ENCODE data around the gene TXNRD1.
A peak's percentile ranks its signal among the peaks of the same experiment; 100 is the strongest.

Gene TXNRD1

DNA sequence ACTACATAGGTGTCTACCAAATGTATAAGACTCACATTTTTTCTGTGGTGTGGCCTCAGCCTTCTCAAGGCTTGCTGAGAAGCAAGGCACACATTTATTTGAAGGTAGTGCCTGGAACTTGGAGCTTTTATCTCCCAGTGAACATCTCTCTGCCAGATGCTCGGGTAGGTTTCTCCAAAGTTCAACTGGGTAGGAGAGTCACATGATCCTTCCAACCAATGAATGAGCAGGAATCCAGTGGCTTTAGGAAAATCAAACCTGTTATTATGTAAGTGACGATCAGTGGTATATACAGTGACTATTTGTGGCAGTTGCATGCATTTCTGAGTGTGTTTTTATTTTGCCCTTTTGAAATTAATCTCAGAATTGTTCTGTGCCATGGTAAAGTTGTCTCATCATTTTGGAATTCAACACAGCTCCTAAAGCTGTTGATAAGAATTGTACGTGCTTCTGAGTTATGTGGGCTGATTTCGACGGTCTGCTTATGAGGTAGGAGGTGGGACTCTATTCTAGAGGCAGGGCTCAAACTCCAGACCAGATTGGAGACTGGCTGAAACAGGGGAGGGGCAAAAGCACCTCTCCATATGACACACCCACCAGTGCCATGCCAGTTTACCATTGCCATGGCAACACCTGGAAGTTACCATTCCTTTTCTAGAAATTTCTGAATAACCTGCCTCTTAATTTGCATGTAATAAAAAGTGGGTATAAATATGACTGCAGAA lies 145.6 kb downstream of the TXNRD1 start:
- DNase-seq (ENCODE audit: low read depth in 2 of 2) = peak; percentile 37 to 86
- H3K4me3 ChIP-seq (replicated peaks in 1 of 2; ENCODE audit: low read depth in 2 of 2, low read length in 2 of 2) = no peak overlapping the region
- TF ChIP-seq, protein P1, sequence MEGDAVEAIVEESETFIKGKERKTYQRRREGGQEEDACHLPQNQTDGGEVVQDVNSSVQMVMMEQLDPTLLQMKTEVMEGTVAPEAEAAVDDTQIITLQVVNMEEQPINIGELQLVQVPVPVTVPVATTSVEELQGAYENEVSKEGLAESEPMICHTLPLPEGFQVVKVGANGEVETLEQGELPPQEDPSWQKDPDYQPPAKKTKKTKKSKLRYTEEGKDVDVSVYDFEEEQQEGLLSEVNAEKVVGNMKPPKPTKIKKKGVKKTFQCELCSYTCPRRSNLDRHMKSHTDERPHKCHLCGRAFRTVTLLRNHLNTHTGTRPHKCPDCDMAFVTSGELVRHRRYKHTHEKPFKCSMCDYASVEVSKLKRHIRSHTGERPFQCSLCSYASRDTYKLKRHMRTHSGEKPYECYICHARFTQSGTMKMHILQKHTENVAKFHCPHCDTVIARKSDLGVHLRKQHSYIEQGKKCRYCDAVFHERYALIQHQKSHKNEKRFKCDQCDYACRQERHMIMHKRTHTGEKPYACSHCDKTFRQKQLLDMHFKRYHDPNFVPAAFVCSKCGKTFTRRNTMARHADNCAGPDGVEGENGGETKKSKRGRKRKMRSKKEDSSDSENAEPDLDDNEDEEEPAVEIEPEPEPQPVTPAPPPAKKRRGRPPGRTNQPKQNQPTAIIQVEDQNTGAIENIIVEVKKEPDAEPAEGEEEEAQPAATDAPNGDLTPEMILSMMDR (IDR thresholded peaks at IDR 0.05; ENCODE audit: low read depth, low read length) = no peak

DNA sequence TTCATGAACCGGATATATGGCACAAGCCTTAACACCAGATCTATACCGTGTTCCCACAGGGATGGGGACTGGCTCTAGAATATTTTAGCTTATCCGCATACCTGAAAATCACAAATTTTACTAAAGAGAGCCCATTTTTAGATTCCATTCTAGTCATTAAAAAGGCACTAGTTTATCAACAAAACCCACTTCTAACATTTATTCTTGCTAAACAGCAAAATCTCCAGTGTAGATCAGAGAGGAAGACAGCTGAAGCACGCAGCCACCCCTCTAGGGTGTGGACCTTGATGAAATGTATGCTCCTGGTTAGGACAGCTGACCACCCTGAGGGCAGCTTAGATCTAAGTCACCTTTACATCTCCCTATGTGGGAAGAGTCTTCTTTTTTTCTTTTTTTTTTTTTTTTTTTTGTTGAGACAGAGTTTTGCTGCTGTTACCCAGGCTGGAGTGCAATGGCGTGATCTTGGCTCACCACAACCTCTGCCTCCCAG lies 150.4 kb downstream of the TXNRD1 start:
- DNase-seq (ENCODE audit: low read depth in 2 of 2) = no peak
- TF ChIP-seq, protein P1 (IDR thresholded peaks at IDR 0.05; ENCODE audit: low read depth, low read length) = no peak
- no peak overlapping the region for H3K4me3 ChIP-seq (replicated peaks in 1 of 2; ENCODE audit: low read depth in 2 of 2, low read length in 2 of 2)

DNA sequence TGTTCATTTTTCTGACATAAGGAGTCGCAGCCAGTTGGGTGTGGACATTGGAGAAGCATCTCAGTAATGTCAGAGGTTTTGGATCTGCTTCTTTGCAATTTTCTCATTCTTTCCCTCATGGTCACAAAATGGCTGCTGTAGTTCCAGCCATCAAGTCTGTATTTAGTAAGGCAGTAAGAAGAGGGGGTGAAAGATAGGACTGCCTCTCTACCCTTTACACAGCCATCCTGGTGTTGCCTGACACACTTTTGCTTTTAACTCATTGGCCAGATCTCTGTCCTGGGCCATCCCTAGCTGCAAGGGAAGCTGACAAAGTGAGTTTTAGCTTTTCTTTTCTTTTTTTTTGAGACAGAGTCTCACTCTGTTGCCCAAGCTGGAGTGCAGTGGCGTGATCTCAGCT lies 154.1 kb downstream of the TXNRD1 start:
- TF ChIP-seq, protein P1 (IDR thresholded peaks at IDR 0.05; ENCODE audit: low read depth, low read length) = no peak
- no peak for DNase-seq (ENCODE audit: low read depth in 2 of 2)
- no peak overlapping the region for H3K4me3 ChIP-seq (replicated peaks in 1 of 2; ENCODE audit: low read depth in 2 of 2, low read length in 2 of 2)

DNA sequence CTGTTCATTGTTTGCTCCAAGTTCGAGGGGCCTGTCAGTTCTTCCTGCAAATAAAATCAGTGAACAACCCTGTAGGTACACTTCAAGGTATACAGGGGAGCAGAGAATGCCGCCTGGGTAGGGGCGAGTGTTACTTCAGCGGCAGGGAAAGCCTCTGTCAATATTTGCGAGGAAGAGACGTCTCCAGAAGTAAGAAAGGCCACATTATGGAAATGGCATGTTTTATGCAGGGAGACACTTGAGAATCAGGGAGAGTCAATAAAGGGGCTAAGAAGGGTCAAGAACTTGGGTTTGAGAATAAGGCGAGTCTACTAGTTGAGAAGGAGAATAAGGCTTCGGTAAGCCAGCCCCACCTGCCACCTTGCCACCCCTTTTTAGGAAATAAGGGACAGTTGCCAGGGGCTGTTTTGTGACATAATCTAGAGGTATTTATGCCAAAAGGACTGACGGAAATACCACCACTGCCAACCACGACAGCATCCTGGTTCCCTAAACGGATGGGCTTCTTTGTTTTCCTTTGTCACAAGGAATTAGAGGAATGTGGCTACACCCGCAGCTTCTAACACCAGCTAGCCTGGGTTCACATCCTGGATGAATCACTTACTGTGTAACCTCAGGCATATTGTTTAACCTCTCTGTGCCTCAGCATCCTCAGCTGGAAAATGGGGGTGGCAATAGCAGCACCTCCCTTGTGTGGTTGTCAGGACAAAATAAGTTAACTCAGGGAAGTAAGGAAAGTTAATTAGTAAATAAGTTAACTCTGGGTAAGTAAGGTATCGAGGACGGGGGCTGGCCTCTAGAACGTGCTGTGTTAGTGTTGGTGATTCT lies 155.7 kb downstream of the TXNRD1 start:
- H3K4me3 ChIP-seq (replicated peaks in 1 of 2; ENCODE audit: low read depth in 2 of 2, low read length in 2 of 2) = no peak overlapping the region
- peak; percentile 58 to 82 for DNase-seq (ENCODE audit: low read depth in 2 of 2)

DNA sequence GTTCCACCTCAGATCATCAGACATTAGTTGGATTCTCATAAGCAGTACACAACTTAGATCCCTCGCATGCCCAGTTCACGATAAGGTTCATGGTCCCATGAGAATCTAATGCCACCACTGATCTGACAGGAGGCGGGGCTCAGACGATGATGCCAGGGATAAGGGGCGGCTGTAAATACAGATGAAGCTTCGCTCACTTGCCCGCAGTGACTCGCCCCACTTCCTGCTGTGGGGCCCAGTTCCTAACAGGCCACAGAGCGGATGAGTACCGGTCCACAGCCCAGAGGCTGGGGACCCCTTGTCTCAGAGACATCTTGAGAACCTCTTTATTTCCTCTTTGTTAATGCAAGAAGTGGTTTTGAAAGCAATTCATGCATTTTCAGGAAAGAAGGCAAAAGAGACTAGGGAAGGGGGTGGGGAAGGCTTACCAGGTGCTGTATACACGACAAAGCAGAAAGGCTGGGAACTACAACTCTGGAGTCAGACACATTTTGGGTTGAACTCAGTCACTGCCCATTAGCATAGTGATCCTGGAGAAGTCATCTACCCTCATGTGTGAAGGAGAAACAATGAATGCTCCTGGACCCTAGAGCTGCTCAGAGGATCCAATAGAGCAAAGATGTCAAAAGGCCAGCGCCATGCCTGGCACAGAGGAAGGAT lies 156.6 kb downstream of the TXNRD1 start:
- TF ChIP-seq, protein P1 (IDR thresholded peaks at IDR 0.05; ENCODE audit: low read depth, low read length) = no peak
- no peak overlapping the region for H3K4me3 ChIP-seq (replicated peaks in 1 of 2; ENCODE audit: low read depth in 2 of 2, low read length in 2 of 2)
- DNase-seq (ENCODE audit: low read depth in 2 of 2) = peak in 1 of 2 donors; percentile 25

More for the DNA sequence above, 155.7 kb downstream of the TXNRD1 start:
- TF ChIP-seq, protein P1 (IDR thresholded peaks at IDR 0.05; ENCODE audit: low read depth, low read length) = no peak

DNA sequence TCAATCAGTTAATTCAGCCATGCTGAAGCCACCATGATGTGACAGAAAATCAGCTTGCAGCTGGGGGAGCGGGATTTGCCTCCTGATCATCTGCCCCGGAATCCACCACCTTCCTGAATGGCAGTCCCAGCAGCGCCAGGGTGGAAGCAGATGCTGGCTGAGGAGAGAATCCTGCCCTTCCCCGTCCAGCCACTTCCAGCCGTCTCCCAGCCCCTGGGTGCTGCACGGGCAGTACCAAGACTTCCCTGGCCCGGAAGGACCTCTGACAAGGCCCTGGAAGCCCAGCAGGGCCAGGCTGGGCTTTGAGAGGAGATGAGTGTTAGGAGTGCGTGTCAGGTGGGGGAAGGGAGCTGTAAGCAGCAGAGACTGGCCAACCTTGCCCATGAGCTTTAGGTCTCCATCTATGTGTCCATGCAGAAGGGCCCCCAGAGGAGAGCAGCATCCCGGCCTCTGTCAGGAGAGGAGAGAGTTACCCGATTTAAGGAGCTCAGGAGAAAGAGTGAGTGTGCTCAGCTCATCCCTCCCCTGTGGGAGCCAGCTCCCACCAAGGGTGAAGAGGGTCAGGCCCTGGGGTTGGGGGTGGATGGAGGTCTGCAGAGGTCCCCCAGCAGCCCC lies 157.2 kb downstream of the TXNRD1 start:
- no peak overlapping the region for H3K4me3 ChIP-seq (replicated peaks in 1 of 2; ENCODE audit: low read depth in 2 of 2, low read length in 2 of 2)
- DNase-seq (ENCODE audit: low read depth in 2 of 2) = no peak
- TF ChIP-seq, protein P1 (IDR thresholded peaks at IDR 0.05; ENCODE audit: low read depth, low read length) = no peak

All from cardiac fibroblast (primary cell).